ENCODE results near the gene ARRDC4. TPM values are rescaled to one million over a fixed set of nuclear protein-coding genes. Genes with fewer than 3 reads are reported as not detected.

ARRDC4 gene
- total and polyA plus RNA-seq, 2 experiments from 2014 or later, result 24.7 to 35.2 TPM

DNA sequence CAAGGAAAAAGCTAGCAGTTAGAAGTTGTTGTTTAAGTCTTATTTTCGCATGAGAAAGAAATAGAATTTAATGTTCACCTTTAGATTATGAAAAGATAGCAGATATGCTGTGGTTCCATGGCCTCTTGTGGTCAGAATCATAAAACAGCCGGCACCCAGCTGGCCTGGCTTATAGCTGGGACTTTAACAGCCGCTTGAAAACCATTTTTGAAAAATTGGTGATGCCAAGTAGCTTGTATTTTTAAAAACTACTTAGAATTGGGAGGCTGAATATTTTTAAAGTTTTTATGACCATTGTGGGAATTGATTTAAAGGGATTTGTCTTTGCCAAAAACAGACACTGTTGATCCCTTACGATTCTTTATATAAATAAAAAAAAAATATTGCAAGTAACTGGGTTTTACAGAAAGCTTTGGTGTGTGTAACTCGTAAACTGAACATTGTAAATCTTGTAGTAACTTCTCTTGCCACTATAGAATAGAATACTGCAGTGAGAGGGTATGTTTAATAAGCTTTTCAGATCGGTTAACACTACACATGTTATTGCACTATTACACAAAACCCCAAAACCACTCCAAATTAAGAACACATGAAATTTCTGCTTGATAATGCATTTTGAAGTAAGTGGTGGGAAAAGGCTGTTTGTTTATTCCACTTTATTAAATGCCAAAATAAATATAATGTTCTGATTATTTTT, 6.6 kb downstream of the ARRDC4 start:
- Histone ChIP-seq H3K9me3 (ENCODE audit: low read depth) (no peaks in the 10 kb centered on the region), H3K4me3 (no peak overlapping the region), H3K4me1 (ENCODE audit: low read depth) (peaks cover 12% of the 10 kb centered on the region), H3K36me3 (peaks cover 61% of the 10 kb centered on the region), H3K27ac (no peak overlapping the region), H3K27me3 (no peaks in the 10 kb centered on the region)
- TF ChIP-seq CTCF (IDR thresholded peaks at IDR 0.05; ENCODE audit: low read depth, low read length), result no peak
- no peak for DNase-seq (ENCODE audit: low read depth in 1 of 2, low spot score in 1 of 2)

DNA sequence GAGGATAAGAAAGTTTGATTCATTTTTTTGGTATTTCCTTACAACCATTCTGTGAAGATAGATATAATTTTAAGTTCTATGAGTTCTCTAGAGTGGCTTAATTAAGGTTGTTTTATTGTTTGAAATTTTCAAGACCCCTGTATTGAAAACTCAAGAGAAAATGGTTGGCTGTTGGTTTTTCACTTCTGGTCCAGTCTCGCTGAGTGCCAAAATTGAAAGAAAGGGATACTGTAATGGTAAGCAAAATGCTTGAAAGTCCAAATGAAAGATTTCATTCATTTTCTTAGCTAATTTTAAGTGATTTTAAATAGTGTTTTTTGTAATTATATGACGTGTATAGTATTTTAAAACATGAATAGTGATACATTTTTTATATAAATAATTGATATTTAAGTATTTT, 7.4 kb downstream of the ARRDC4 start:
- Histone ChIP-seq H3K9me3 (ENCODE audit: low read depth) (no peaks in the 10 kb centered on the region), H3K4me3 (no peak overlapping the region), H3K4me1 (ENCODE audit: low read depth) (peaks cover 10% of the 10 kb centered on the region), H3K27me3 (no peaks in the 10 kb centered on the region), H3K36me3 (peaks cover 69% of the 10 kb centered on the region), H3K27ac (no peak overlapping the region)
- no peak for DNase-seq (ENCODE audit: low read depth in 1 of 2, low spot score in 1 of 2)
- no peak for TF ChIP-seq CTCF (IDR thresholded peaks at IDR 0.05; ENCODE audit: low read depth, low read length)

DNA sequence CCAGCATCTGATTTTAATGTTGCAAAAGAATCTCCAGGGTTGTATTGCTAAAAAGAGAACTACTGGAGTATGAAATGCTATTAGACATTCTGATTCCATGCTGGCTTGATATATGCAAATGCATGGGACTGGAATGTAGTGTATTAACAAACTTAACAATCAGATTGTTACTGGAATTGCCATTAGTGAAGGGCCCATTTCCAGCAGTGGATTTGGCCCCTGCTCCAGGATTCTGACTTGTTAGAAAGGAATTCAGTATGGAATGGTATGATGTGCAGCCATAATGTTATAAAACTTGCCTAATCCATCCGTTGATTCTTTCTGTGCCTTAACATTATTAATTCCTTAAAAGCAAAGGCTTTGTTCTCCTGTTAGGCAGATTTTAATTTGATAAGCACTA, 7.9 kb downstream of the ARRDC4 start:
- no peaks in the 10 kb centered on the region for H3K9me3 ChIP-seq (ENCODE audit: low read depth)
- H3K4me3 ChIP-seq, result no peak overlapping the region
- H3K36me3 ChIP-seq, result peaks cover 74% of the 10 kb centered on the region
- H3K27ac ChIP-seq, result no peak overlapping the region
- no peaks in the 10 kb centered on the region for H3K27me3 ChIP-seq
- no peak for TF ChIP-seq CTCF (IDR thresholded peaks at IDR 0.05; ENCODE audit: low read depth, low read length)
- H3K4me1 ChIP-seq (ENCODE audit: low read depth), result peaks cover 10% of the 10 kb centered on the region
- DNase-seq (ENCODE audit: low read depth in 1 of 2, low spot score in 1 of 2), result peak in 1 of 2 donors; percentile 78

GRCh38 chr15:97972366-97972765, 11.9 kb downstream of the ARRDC4 start:
- DNase-seq (ENCODE audit: low read depth in 1 of 2, low spot score in 1 of 2), result no peak
- no peak overlapping the region for H3K27ac ChIP-seq

DNA sequence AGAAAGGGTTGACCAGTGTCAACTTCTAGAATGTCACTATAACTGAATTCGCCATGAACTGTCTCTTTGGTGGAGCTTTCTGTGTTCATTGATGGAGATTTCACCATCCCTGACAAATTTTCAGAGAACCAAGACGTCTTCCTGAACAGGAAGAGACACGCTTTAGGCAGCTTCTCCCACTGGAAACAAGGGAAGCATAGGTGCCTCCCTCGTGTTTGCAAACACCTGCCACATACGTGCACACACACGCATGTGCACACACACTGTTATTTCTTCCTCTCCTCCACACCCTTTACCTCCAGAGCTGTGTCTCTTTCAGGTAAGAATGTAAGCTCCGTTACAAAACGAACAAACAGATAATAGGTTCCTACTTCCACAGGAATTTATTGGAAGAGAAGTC, 15.6 kb downstream of the ARRDC4 start:
- no peak for TF ChIP-seq CTCF (IDR thresholded peaks at IDR 0.05; ENCODE audit: low read depth, low read length)

More at GRCh38 chr15:97972366-97972765, 11.9 kb downstream of the ARRDC4 start:
- Histone ChIP-seq H3K9me3 (ENCODE audit: low read depth) (no peaks in the 10 kb centered on the region), H3K36me3 (peaks cover 58% of the 10 kb centered on the region), H3K4me3 (no peak overlapping the region), H3K4me1 (ENCODE audit: low read depth) (peaks cover 4% of the 10 kb centered on the region), H3K27me3 (no peaks in the 10 kb centered on the region)
- no peak for TF ChIP-seq CTCF (IDR thresholded peaks at IDR 0.05; ENCODE audit: low read depth, low read length)

More for the DNA sequence above, 15.6 kb downstream of the ARRDC4 start:
- H3K27me3 ChIP-seq, result no peaks in the 10 kb centered on the region
- peaks cover 24% of the 10 kb centered on the region for H3K36me3 ChIP-seq
- H3K9me3 ChIP-seq (ENCODE audit: low read depth), result no peaks in the 10 kb centered on the region
- H3K4me3 ChIP-seq, result no peak overlapping the region
- peaks cover 15% of the 10 kb centered on the region for H3K4me1 ChIP-seq (ENCODE audit: low read depth)
- H3K27ac ChIP-seq, result no peak overlapping the region
- no peak for DNase-seq (ENCODE audit: low read depth in 1 of 2, low spot score in 1 of 2)

All from cardiac muscle cell (in vitro differentiated cells and primary cell).